Right lobe of liver (tissue), 6 donors: ENCODE data around the gene S1PR4. TPM values are rescaled to one million over a fixed set of nuclear protein-coding genes. Genes with fewer than 3 reads are reported as not detected.
A peak's percentile ranks its signal among the peaks of the same experiment; 100 is the strongest.

Source experiments
- ATAC-seq, 4 donors: fragments of 200-7000 bp; cut with Tn5 transposase; one replicate each; pipeline ENCODE4 v1.9.1; 2020; ENCODE audit warnings: mild to moderate bottlenecking in 4 of 4, moderate library complexity in 4 of 4
- DNase-seq, 3 donors: peaks; one replicate each; pipeline ENCODE4 v3.0.0-alpha.2; 2020
- H3K27ac ChIP-seq, 3 donors: fragments of 200-600 bp; one replicate each; pipeline ENCODE4 v1.8.0; 2022
- H3K27me3 ChIP-seq, 2 donors: fragments of 200-600 bp; one replicate each; pipeline ENCODE4 v1.8.0; 2022
- H3K36me3 ChIP-seq, 4 donors: fragments of 200-600 bp; sonication (generic) in 1 of 4; one replicate each; pipeline versions ENCODE4 v1.5.1 to v1.8.0; 2017 to 2022; ENCODE audit warnings: control low read depth in 1 of 4
- H3K4me1 ChIP-seq, 4 donors: fragments of 200-600 bp; sonication (generic) in 1 of 4; one replicate each; pipeline versions ENCODE4 v1.5.1 to v1.8.0; 2017 to 2022; ENCODE audit warnings: control low read depth in 1 of 4
- H3K4me3 ChIP-seq, 3 donors: fragments of 200-600 bp; one replicate each; pipeline ENCODE4 v1.8.0; 2022
- H3K9me3 ChIP-seq, 4 donors: fragments of 200-600 bp; sonication (generic) in 1 of 4; one replicate each; pipeline versions ENCODE4 v1.5.1 to v1.8.0; 2017 to 2022; ENCODE audit warnings: control low read depth in 1 of 4
- POLR2A ChIP-seq: fragments of 450-650 bp; IDR thresholded peaks from one replicate; pipeline ENCODE4 v1.6.1; 2017; ENCODE audit warnings: antibody characterized with exemption, mild to moderate bottlenecking
- WGBS: methylation state at CpG from one replicate; pipeline ENCODE4 v1.1.6; 2018; ENCODE audit warnings: low coverage, low lambda C conversion rate; ENCODE audit not compliant: insufficient coverage; ENCODE audit errors: missing lambda C conversion rate; 5-methylcytosine and 5-hydroxymethylcytosine counted together
- intact Hi-C, 2 donors: fragments of 100-400 bp; cut with DNase I; formaldehyde crosslinking; loops; one replicate each; pipeline versions ENCODE4 v1.11.2 to v1.14.1; 2022
- total RNA-seq, 6 experiments: library from RNA; depleted of rRNA in 2 of 6; stranded (reverse); fragments of >200 nt in 2 of 6; fragmentation: NEBNext Ultra II Directional in 3 of 6; extraction: Animal tissue kit (Norgen Biotek cat#: 25700) in 3 of 6; gene quantifications; one replicate each; pipeline versions ENCODE4 v1.1.0 to v1.2.4, GENCODE V29; 2016 to 2023
- TF ChIP-seq, protein P1 (sequence below), 4 donors: fragments of 200-600 bp in 3 of 4; fragments of 450-650 bp in 1 of 4; IDR thresholded peaks; one replicate each; pipeline versions ENCODE4 v1.5.1 to v1.8.0; 2016 to 2022; ENCODE audit warnings: antibody characterized with exemption in 4 of 4, mild to moderate bottlenecking in 2 of 4
- donor health status: DM: no; HTN: yes; CAD: no.
- donor health status: DM: no; HTN: no; CAD: no.
- donor health status: DM: no; HTN: no; CAD: no.
- donor health status: DM: no; HTN: yes; CAD: no.
- donor health status: DM: no; HTN: yes; CAD: no.

Gene S1PR4
- total RNA-seq, 6 experiments from 2014 or later = 0.53 to 2.2 (median 0.97) TPM

- Histone ChIP-seq H3K27me3 (no peaks in the 10 kb centered on the region), H3K27ac (no peak overlapping the region), H3K36me3 (no peaks in the 10 kb centered on the region), H3K4me3 (no peak overlapping the region), H3K4me1 (no peaks in the 10 kb centered on the region), H3K9me3 (no peaks in the 10 kb centered on the region)
- TF ChIP-seq POLR2A = no peak
- TF ChIP-seq, protein P1, sequence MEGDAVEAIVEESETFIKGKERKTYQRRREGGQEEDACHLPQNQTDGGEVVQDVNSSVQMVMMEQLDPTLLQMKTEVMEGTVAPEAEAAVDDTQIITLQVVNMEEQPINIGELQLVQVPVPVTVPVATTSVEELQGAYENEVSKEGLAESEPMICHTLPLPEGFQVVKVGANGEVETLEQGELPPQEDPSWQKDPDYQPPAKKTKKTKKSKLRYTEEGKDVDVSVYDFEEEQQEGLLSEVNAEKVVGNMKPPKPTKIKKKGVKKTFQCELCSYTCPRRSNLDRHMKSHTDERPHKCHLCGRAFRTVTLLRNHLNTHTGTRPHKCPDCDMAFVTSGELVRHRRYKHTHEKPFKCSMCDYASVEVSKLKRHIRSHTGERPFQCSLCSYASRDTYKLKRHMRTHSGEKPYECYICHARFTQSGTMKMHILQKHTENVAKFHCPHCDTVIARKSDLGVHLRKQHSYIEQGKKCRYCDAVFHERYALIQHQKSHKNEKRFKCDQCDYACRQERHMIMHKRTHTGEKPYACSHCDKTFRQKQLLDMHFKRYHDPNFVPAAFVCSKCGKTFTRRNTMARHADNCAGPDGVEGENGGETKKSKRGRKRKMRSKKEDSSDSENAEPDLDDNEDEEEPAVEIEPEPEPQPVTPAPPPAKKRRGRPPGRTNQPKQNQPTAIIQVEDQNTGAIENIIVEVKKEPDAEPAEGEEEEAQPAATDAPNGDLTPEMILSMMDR (IDR thresholded peaks at IDR 0.05) = no peak
- intact Hi-C loops = no loop called here
- ATAC-seq = peak; percentile 29 to 54 (median 38)
- DNase-seq = no peak
- WGBS = 33% methylated on average over 7 of the region's 20 CpGs
Measured at GRCh38 chr19:3145909-3146676, 32.5 kb upstream of the S1PR4 start.

DNA sequence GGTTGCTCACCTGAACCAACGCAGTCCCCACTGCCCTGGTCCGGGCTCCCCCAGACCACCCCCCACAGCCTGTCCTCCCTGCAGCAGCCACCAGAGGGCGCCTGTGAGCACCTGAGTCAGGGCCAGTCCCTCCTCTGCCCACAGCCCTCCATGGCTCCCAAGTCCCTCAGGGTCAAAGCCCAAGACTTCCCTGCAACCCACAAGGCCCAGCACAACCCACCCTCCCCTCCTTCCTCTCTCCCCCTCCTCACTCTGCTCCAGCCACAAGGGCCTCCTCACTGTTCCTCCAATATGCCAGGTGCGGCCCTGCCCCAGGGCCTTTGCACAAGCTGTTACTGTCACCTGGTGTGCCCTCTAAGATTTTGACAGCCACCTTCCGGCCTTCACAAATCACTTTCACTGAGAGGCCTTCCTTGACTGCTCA, 31.9 kb upstream of the S1PR4 start:
- peak in 2 of 4 donors; percentile 16 to 45 for ATAC-seq

DNA sequence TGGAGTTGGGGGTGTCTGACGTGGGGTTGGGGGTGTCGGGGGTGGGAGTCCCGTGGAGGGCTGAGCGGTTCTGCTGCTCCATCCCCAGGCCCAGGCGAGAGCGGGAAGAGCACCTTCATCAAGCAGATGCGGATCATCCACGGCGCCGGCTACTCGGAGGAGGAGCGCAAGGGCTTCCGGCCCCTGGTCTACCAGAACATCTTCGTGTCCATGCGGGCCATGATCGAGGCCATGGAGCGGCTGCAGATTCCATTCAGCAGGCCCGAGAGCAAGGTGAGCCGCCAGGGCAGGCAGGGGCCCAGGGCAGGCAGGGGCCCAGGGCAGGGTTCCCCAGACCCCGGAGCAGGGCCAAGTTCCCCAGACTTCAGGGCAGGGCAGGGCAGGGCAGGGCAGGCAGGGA, 30.1 kb upstream of the S1PR4 start:
- Histone ChIP-seq H3K4me3 (no peak overlapping the region), H3K36me3 (no peaks in the 10 kb centered on the region), H3K27ac (no peak overlapping the region), H3K9me3 (no peaks in the 10 kb centered on the region), H3K4me1 (no peaks in the 10 kb centered on the region), H3K27me3 (no peaks in the 10 kb centered on the region)
- ATAC-seq = no peak
- no peak for DNase-seq
- intact Hi-C loops = no loop called here
- 82% methylated on average over 3 of the region's 20 CpGs for WGBS
- TF ChIP-seq POLR2A = no peak
- TF ChIP-seq, protein P1 (IDR thresholded peaks at IDR 0.05) = no peak

More for the DNA sequence above, 31.9 kb upstream of the S1PR4 start:
- Histone ChIP-seq H3K9me3 (no peaks in the 10 kb centered on the region), H3K4me1 (no peaks in the 10 kb centered on the region), H3K27ac (no peak overlapping the region), H3K4me3 (no peak overlapping the region), H3K27me3 (no peaks in the 10 kb centered on the region), H3K36me3 (no peaks in the 10 kb centered on the region)
- 46% methylated on average over 5 of the region's 5 CpGs for WGBS
- TF ChIP-seq POLR2A = no peak
- TF ChIP-seq, protein P1 (IDR thresholded peaks at IDR 0.05) = peak; percentile 55 to 60 (median 58)
- intact Hi-C loops = no loop called here
- no peak for DNase-seq

GRCh38 chr19:3149089-3149488, 29.5 kb upstream of the S1PR4 start:
- Histone ChIP-seq H3K4me1 (no peaks in the 10 kb centered on the region), H3K27me3 (no peaks in the 10 kb centered on the region), H3K36me3 (no peaks in the 10 kb centered on the region), H3K27ac (no peak overlapping the region), H3K9me3 (no peaks in the 10 kb centered on the region), H3K4me3 (no peak overlapping the region)
- intact Hi-C loops = no loop called here
- DNase-seq = no peak
- ATAC-seq = no peak
- 74% methylated on average over 3 of the region's 6 CpGs for WGBS
- TF ChIP-seq, protein P1 (IDR thresholded peaks at IDR 0.05) = no peak
- no peak for TF ChIP-seq POLR2A
